Suprapubic skin (tissue), 4 donors: Measurements from ENCODE around the gene DMPK. TPM values are rescaled to one million over a fixed set of nuclear protein-coding genes. Genes with fewer than 3 reads are reported as not detected.
A peak's percentile ranks its signal among the peaks of the same experiment; 100 is the strongest.

Source experiments
- DNase-seq, 2 donors: peaks; one replicate each; pipeline ENCODE4 v3.0.0-alpha.2; 2019; ENCODE audit warnings: low spot score in 2 of 2
- H3K27ac ChIP-seq: fragments of 200-600 bp; sonication (generic); one replicate; pipeline ENCODE4 v1.5.1; 2019
- H3K27me3 ChIP-seq: fragments of 200-600 bp; sonication (generic); one replicate; pipeline ENCODE4 v1.5.1; 2019
- H3K36me3 ChIP-seq: fragments of 200-600 bp; sonication (generic); one replicate; pipeline ENCODE4 v1.5.1; 2019
- H3K4me1 ChIP-seq: fragments of 200-600 bp; sonication (generic); one replicate; pipeline ENCODE4 v1.5.1; 2019
- H3K4me3 ChIP-seq: fragments of 200-600 bp; sonication (generic); one replicate; pipeline ENCODE4 v1.5.1; 2019; ENCODE audit warnings: mild to moderate bottlenecking
- H3K9me3 ChIP-seq: fragments of 200-600 bp; sonication (generic); one replicate; pipeline ENCODE4 v1.5.1; 2019
- CTCF ChIP-seq, 2 donors: fragments of 200-600 bp in 1 of 2; fragments of 450-650 bp in 1 of 2; sonication (generic) in 1 of 2; IDR thresholded peaks; one replicate each; pipeline ENCODE4 v1.5.1; 2016 to 2019; ENCODE audit warnings: antibody characterized with exemption in 2 of 2, mild to moderate bottlenecking in 1 of 2, moderate library complexity in 1 of 2
- EP300 ChIP-seq: sonication (generic); formaldehyde crosslinking; IDR thresholded peaks from one replicate; pipeline ENCODE4 v1.6.1; 2017; ENCODE audit warnings: antibody characterized with exemption
- POLR2A ChIP-seq, 2 donors: fragments of 450-650 bp; IDR thresholded peaks; one replicate each; pipeline ENCODE4 v1.6.1; 2017; ENCODE audit warnings: antibody characterized with exemption in 2 of 2, mild to moderate bottlenecking in 2 of 2, moderate library complexity in 2 of 2
- POLR2AphosphoS5 ChIP-seq, 3 donors: sonication (generic); formaldehyde crosslinking; IDR thresholded peaks; one replicate each; pipeline ENCODE4 v1.6.1; 2017; ENCODE audit warnings: antibody characterized with exemption in 3 of 3
- WGBS: methylation state at CpG from one replicate; pipeline ENCODE4 v1.1.5; 2018; 5-methylcytosine and 5-hydroxymethylcytosine counted together
- total RNA-seq, 4 donors: library from RNA; depleted of rRNA; stranded (reverse); fragments of >200 nt; gene quantifications; one replicate each; pipeline ENCODE4 v1.1.0, GENCODE V29; 2016

The DMPK gene
- total RNA-seq, 4 donors from 2014 or later = 15.0 to 27.3 (median 20.3) TPM

- Histone ChIP-seq H3K4me1 (peaks cover 24% of the 10 kb centered on the region), H3K9me3 (no peaks in the 10 kb centered on the region), H3K27me3 (no peaks in the 10 kb centered on the region), H3K36me3 (peaks cover 27% of the 10 kb centered on the region), H3K27ac (peak overlapping the region; percentile 82), H3K4me3 (peak overlapping the region; percentile 78)
- WGBS = 13% methylated on average over 14 of the region's 31 CpGs
- no peak for DNase-seq
- TF ChIP-seq CTCF (IDR thresholded peaks at IDR 0.05) = no peak
- TF ChIP-seq EP300 = no peak
These were observed 9.6 kb upstream of the DMPK start for GRCh38 chr19:45791744-45792469.

- Histone ChIP-seq H3K4me1 (peaks cover 27% of the 10 kb centered on the region), H3K4me3 (no peak overlapping the region), H3K27ac (no peak overlapping the region), H3K27me3 (no peaks in the 10 kb centered on the region), H3K9me3 (no peaks in the 10 kb centered on the region), H3K36me3 (peaks cover 37% of the 10 kb centered on the region)
- TF ChIP-seq EP300 (no peak), POLR2AphosphoS5 (IDR thresholded peaks at IDR 0.05) (no peak), CTCF (IDR thresholded peaks at IDR 0.05) (no peak), POLR2A (IDR thresholded peaks at IDR 0.05) (no peak)
- DNase-seq = no peak
- 78% methylated on average over 8 of the region's 8 CpGs for WGBS
These were observed 8.7 kb upstream of the DMPK start for GRCh38 chr19:45790942-45791341.

- 89% methylated on average over 15 of the region's 15 CpGs for WGBS
- H3K27ac ChIP-seq = no peak overlapping the region
- no peaks in the 10 kb centered on the region for H3K9me3 ChIP-seq
- peaks cover 37% of the 10 kb centered on the region for H3K4me1 ChIP-seq
- peaks cover 44% of the 10 kb centered on the region for H3K36me3 ChIP-seq
- H3K27me3 ChIP-seq = no peaks in the 10 kb centered on the region
- DNase-seq = no peak
- H3K4me3 ChIP-seq = no peak overlapping the region
- no peak for TF ChIP-seq POLR2A (IDR thresholded peaks at IDR 0.05)
- no peak for TF ChIP-seq CTCF (IDR thresholded peaks at IDR 0.05)
- no peak for TF ChIP-seq EP300
- TF ChIP-seq POLR2AphosphoS5 (IDR thresholded peaks at IDR 0.05) = no peak
These were observed 6.9 kb upstream of the DMPK start for GRCh38 chr19:45789035-45789786.

- Histone ChIP-seq H3K27me3 (no peaks in the 10 kb centered on the region), H3K4me3 (no peak overlapping the region), H3K9me3 (no peaks in the 10 kb centered on the region), H3K4me1 (peaks cover 49% of the 10 kb centered on the region), H3K36me3 (peaks cover 44% of the 10 kb centered on the region), H3K27ac (no peak overlapping the region)
- 100% methylated on average over 5 of the region's 21 CpGs for WGBS
- DNase-seq = no peak
- TF ChIP-seq CTCF (IDR thresholded peaks at IDR 0.05) (no peak), EP300 (no peak), POLR2A (IDR thresholded peaks at IDR 0.05) (no peak)
These were observed 4.2 kb upstream of the DMPK start for GRCh38 chr19:45786533-45786894.

GRCh38 chr19:45785781-45786532 is 3.7 kb upstream of the DMPK start:
- Histone ChIP-seq H3K4me3 (no peak overlapping the region), H3K9me3 (no peaks in the 10 kb centered on the region), H3K27me3 (no peaks in the 10 kb centered on the region), H3K4me1 (peaks cover 49% of the 10 kb centered on the region), H3K36me3 (peaks cover 44% of the 10 kb centered on the region), H3K27ac (no peak overlapping the region)
- DNase-seq = no peak
- TF ChIP-seq CTCF (IDR thresholded peaks at IDR 0.05) = no peak
- WGBS = 80% methylated on average over 29 of the region's 57 CpGs
